HG03439 (cell line): ENCODE data around the gene ZBP1.
A peak's percentile ranks its signal among the peaks of the same experiment; 100 is the strongest.

Experiments used
- ATAC-seq: cut with Tn5 transposase; IDR thresholded peaks from one replicate; pipeline ENCODE4 v1.9.1; 2021; ENCODE audit warnings: mild to moderate bottlenecking, moderate library complexity; ENCODE audit not compliant: unreplicated experiment

Gene ZBP1

GRCh38 chr20:57601737-57602136 is 18.5 kb downstream of the ZBP1 start:
- no peak for ATAC-seq

GRCh38 chr20:57601211-57601570 is 19.0 kb downstream of the ZBP1 start:
- no peak for ATAC-seq

- ATAC-seq, result no peak
These were observed 19.7 kb downstream of the ZBP1 start for GRCh38 chr20:57600320-57601210.

GRCh38 chr20:57598491-57598890 is 21.7 kb downstream of the ZBP1 start:
- ATAC-seq, result no peak

GRCh38 chr20:57598060-57598459 is 22.2 kb downstream of the ZBP1 start:
- no peak for ATAC-seq

- peak; percentile 45 for ATAC-seq
These were observed 23.0 kb downstream of the ZBP1 start for GRCh38 chr20:57596998-57597939.

GRCh38 chr20:57596358-57596757 is 23.9 kb downstream of the ZBP1 start:
- ATAC-seq, result no peak

GRCh38 chr20:57595041-57596030 is 24.9 kb downstream of the ZBP1 start:
- no peak for ATAC-seq

GRCh38 chr20:57594092-57594951 is 25.9 kb downstream of the ZBP1 start:
- ATAC-seq, result no peak

GRCh38 chr20:57593134-57593886 is 26.9 kb downstream of the ZBP1 start:
- no peak for ATAC-seq

GRCh38 chr20:57592263-57593092 is 27.7 kb downstream of the ZBP1 start:
- no peak for ATAC-seq

- no peak for ATAC-seq
These were observed 28.7 kb downstream of the ZBP1 start for GRCh38 chr20:57591289-57592229.

GRCh38 chr20:57590485-57591288 is 29.5 kb downstream of the ZBP1 start:
- no peak for ATAC-seq

- ATAC-seq, result no peak
These were observed 30.3 kb downstream of the ZBP1 start for GRCh38 chr20:57589728-57590484.

GRCh38 chr20:57589123-57589727 is 31.0 kb downstream of the ZBP1 start:
- ATAC-seq, result no peak
